ENCODE measurements around the gene DPM2. TPM values are rescaled to one million over a fixed set of nuclear protein-coding genes. Genes with fewer than 3 reads are reported as not detected.

Gene DPM2
- polyA plus RNA-seq, 2 of the 4 experiments (the other 2 are of a cell fraction), result 41.9 to 45.9 TPM

GRCh38 chr9:127953768-127954505 lies 16.3 kb upstream of the DPM2 start:
- Histone ChIP-seq H3K27ac (peak overlapping the region; percentile 75 to 84), H3K4me2 (peak overlapping the region; percentile 86; the same call in 2 of the 3 replicates), H3K9me3 (no peaks in the 10 kb centered on the region), H3K4me1 (peaks cover 53% of the 10 kb centered on the region), H3K4me3 (no peak overlapping the region)
- ChIA-PET POLR2A (interaction anchor here (0.6 to 2.1 kb wide), 2 partner anchors 12 to 26 kb away, joined by 3 to 10 read pairs; partner anchors contain the start of gene EEIG1), CTCF (interaction anchor here (0.7 to 35.7 kb wide), 15 partner anchors 9 to 166 kb away, joined by 3 to 827 read pairs (median 7); partner anchors contain the start of genes DPM2 and EEIG1)
- WGBS (ENCODE audit: missing lambda C conversion rate), result 90% methylated on average over 17 of the region's 17 CpGs
- FAIRE-seq (no peak), DNase-seq (ENCODE audit: low read depth in 1 of 2, low spot score in 1 of 2) (no peak), ATAC-seq (no peak)
- TF ChIP-seq CHD2 (IDR thresholded peaks at IDR 0.05; ENCODE audit: low read length, partially characterized antibody), result no peak
- TF ChIP-seq ZC3H11A (IDR thresholded peaks at IDR 0.05), result no peak
- no peak for TF ChIP-seq RFX5 (IDR thresholded peaks at IDR 0.05)
- TF ChIP-seq MYC (IDR thresholded peaks at IDR 0.05; ENCODE audit: borderline replicate concordance, low read length), result no peak
- TF ChIP-seq MAX (IDR thresholded peaks at IDR 0.05), result peak; percentile 29
- no peak for TF ChIP-seq FOSL2 (IDR thresholded peaks at IDR 0.05)
- no peak for TF ChIP-seq FOSL2 (CRISPR knock-in tag; IDR thresholded peaks at IDR 0.05)
- no peak for TF ChIP-seq RCOR1 (IDR thresholded peaks at IDR 0.05; ENCODE audit: low read depth, low read length)
- no peak for TF ChIP-seq CBX8 (IDR thresholded peaks at IDR 0.05)
- no peak for TF ChIP-seq POLR2A (IDR thresholded peaks at IDR 0.05; ENCODE audit: low read length)

- ATAC-seq (no peak), FAIRE-seq (no peak), DNase-seq (ENCODE audit: low read depth in 1 of 2, low spot score in 1 of 2) (no peak)
- WGBS (ENCODE audit: missing lambda C conversion rate), result 83% methylated on average over 1 of the region's 1 CpG
- CTCF ChIA-PET, result interaction anchor here (0.9 to 35.7 kb wide), 9 partner anchors 6 to 165 kb away, joined by 3 to 827 read pairs (median 11); partner anchors contain the start of gene DPM2
- TF ChIP-seq KDM1A (IDR thresholded peaks at IDR 0.05; ENCODE audit: low read depth) (no peak), EHMT2 (IDR thresholded peaks at IDR 0.05; ENCODE audit: low read depth) (no peak), SREBF2 (IDR thresholded peaks at IDR 0.05) (no peak), CBX8 (IDR thresholded peaks at IDR 0.05) (no peak), PHF8 (IDR thresholded peaks at IDR 0.05; ENCODE audit: borderline replicate concordance, low read depth) (no peak), TFCP2L1 (CRISPR knock-in tag; IDR thresholded peaks at IDR 0.05) (no peak), NR3C1 (IDR thresholded peaks at IDR 0.05) (no peak), MYC (IDR thresholded peaks at IDR 0.05; ENCODE audit: borderline replicate concordance, low read length) (no peak), RARB (CRISPR knock-in tag; IDR thresholded peaks at IDR 0.05) (no peak), FOXS1 (CRISPR knock-in tag; IDR thresholded peaks at IDR 0.05) (no peak), RCOR1 (IDR thresholded peaks at IDR 0.05; ENCODE audit: low read depth, low read length) (no peak), NPAS2 (CRISPR knock-in tag; IDR thresholded peaks at IDR 0.05; ENCODE audit: borderline replicate concordance) (no peak), CHD2 (IDR thresholded peaks at IDR 0.05; ENCODE audit: low read length, partially characterized antibody) (no peak)
- Histone ChIP-seq H3K4me2 (peak overlapping the region; percentile 68; the same call in 2 of the 3 replicates), H3K9me3 (no peaks in the 10 kb centered on the region), H3K4me1 (peaks cover 53% of the 10 kb centered on the region), H3K4me3 (no peak overlapping the region), H3K27ac (peak overlapping the region; percentile 14 to 84; a peak in 3 of 6 replicates)
- POLR2A ChIA-PET, result interaction anchor here (0.9 to 1.7 kb wide), 2 partner anchors 54 to 115 kb away, joined by 3 to 4 read pairs; partner anchors contain the start of gene SLC25A25
Measured at GRCh38 chr9:127953154-127953553, 15.5 kb upstream of the DPM2 start.

- H3K4me1 ChIP-seq, result peaks cover 44% of the 10 kb centered on the region
- no peaks in the 10 kb centered on the region for H3K9me3 ChIP-seq
- H3K27ac ChIP-seq, result peak overlapping the region in 1 of 2 experiments; percentile 53; a peak in 3 of 6 replicates
- no peak overlapping the region for H3K4me2 ChIP-seq
- POLR2A ChIA-PET, result no interaction called here
- no peak for ATAC-seq
- CTCF ChIA-PET, result interaction anchor here (1.8 to 35.7 kb wide), 5 partner anchors 6 to 167 kb away, joined by 6 to 827 read pairs (median 365); partner anchors contain the start of gene DPM2
- DNase-seq (ENCODE audit: low read depth in 1 of 2, low spot score in 1 of 2), result no peak
- no peak overlapping the region for H3K4me3 ChIP-seq
- 88% methylated on average over 21 of the region's 21 CpGs for WGBS (ENCODE audit: missing lambda C conversion rate)
- FAIRE-seq, result no peak
- TF ChIP-seq MAZ (IDR thresholded peaks at IDR 0.05; ENCODE audit: borderline replicate concordance, low read depth, low read length), result no peak
- no peak for TF ChIP-seq HEYL (CRISPR knock-in tag; IDR thresholded peaks at IDR 0.05)
- TF ChIP-seq RNF2 (IDR thresholded peaks at IDR 0.05; ENCODE audit: borderline replicate concordance, low read depth), result no peak
- no peak for TF ChIP-seq POLR2AphosphoS2 (conservative IDR thresholded peaks at IDR 0.05; ENCODE audit: low read length)
- TF ChIP-seq EP300 (IDR thresholded peaks at IDR 0.05), result no peak
- TF ChIP-seq ZC3H11A (IDR thresholded peaks at IDR 0.05), result no peak
- no peak for TF ChIP-seq KDM5A (IDR thresholded peaks at IDR 0.05)
- TF ChIP-seq MYC (IDR thresholded peaks at IDR 0.05; ENCODE audit: borderline replicate concordance, low read length), result no peak
- TF ChIP-seq ZSCAN20 (CRISPR knock-in tag; IDR thresholded peaks at IDR 0.05), result no peak
- TF ChIP-seq, protein P1, sequence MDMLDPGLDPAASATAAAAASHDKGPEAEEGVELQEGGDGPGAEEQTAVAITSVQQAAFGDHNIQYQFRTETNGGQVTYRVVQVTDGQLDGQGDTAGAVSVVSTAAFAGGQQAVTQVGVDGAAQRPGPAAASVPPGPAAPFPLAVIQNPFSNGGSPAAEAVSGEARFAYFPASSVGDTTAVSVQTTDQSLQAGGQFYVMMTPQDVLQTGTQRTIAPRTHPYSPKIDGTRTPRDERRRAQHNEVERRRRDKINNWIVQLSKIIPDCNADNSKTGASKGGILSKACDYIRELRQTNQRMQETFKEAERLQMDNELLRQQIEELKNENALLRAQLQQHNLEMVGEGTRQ (IDR thresholded peaks at IDR 0.05), result no peak
- TF ChIP-seq JUNB (IDR thresholded peaks at IDR 0.05), result no peak
- TF ChIP-seq TFCP2L1 (CRISPR knock-in tag; IDR thresholded peaks at IDR 0.05), result no peak
- TF ChIP-seq FOSB (CRISPR knock-in tag; IDR thresholded peaks at IDR 0.05), result no peak
- no peak for TF ChIP-seq MAX (IDR thresholded peaks at IDR 0.05)
- TF ChIP-seq, protein P2, sequence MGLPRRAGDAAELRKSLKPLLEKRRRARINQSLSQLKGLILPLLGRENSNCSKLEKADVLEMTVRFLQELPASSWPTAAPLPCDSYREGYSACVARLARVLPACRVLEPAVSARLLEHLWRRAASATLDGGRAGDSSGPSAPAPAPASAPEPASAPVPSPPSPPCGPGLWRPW (IDR thresholded peaks at IDR 0.05), result no peak
Measured at GRCh38 chr9:127950513-127951289, 13.0 kb upstream of the DPM2 start.

Data from A549 (cell line).